ENCODE results near the gene SBK1. TPM values are rescaled to one million over a fixed set of nuclear protein-coding genes. Genes with fewer than 3 reads are reported as not detected.

SBK1 gene
- total and polyA plus RNA-seq, 2 donors: 2.0 to 5.2 TPM

DNA sequence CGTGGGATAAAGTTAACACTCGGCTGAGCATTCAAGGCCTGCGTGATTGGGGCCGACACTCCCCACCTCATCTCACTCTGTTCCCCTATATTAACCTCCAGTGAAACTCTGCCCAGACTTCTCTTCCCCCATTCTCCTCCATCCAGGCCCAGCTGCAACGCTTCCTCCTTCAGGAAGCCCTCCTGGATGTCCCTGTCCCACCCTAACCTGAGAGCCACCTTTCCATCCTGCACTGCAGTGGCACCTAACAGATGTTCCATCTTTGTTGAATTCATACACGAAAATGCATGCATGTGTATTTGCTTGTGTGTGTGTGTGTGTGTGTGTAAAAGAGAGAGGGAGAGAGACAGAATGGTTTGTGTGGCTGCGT lies 32.6 kb upstream of the SBK1 start:
- 83% methylated on average over 7 of the region's 7 CpGs for WGBS
- DNase-seq (ENCODE audit: low read depth in 6 of 9, low spot score in 9 of 9): no peak
- H3K9me3 ChIP-seq (ENCODE audit: control insufficient read depth in 2 of 2, insufficient read depth in 1 of 2, low read length in 1 of 2): no peaks in the 10 kb centered on the region
- H3K4me3 ChIP-seq (ENCODE audit: low read length in 2 of 2): no peak overlapping the region
- H3K36me3 ChIP-seq (ENCODE audit: control insufficient read depth in 2 of 2, insufficient read depth in 2 of 2, low read length in 1 of 2): no peaks in the 10 kb centered on the region
- peaks cover 0 to 63% of the 10 kb centered on the region in 2 donors for H3K27me3 ChIP-seq (ENCODE audit: control insufficient read depth in 2 of 2, insufficient read depth in 1 of 2, low read length in 1 of 2)
- H3K4me1 ChIP-seq (ENCODE audit: control insufficient read depth in 2 of 2, insufficient read depth in 2 of 2, low read length in 2 of 2): no peaks in the 10 kb centered on the region
- H3K27ac ChIP-seq (ENCODE audit: low read depth in 1 of 2, low read length in 1 of 2): no peak overlapping the region

DNA sequence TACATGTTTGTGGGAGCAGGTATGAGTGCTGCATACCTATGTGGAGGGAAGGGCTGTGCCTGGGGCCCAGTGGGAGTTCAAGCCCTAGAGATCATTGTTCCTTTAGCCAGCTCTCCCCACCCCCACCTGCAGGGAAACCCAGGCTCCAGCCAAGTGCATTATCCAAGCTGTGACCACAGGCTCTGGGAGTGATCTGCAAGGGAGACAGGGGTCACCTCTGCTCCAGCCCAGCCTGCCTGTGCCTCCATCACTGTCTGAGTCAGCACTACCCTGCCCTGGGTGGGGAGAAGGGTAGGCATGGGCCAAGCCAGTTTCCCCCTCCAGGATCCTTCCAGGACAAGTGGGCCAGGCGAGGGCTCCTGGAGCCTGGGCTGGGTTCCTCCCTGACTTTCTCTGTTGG lies 32.1 kb upstream of the SBK1 start:
- Histone ChIP-seq H3K4me3 (ENCODE audit: low read length in 2 of 2) (no peak overlapping the region), H3K27me3 (ENCODE audit: control insufficient read depth in 2 of 2, insufficient read depth in 1 of 2, low read length in 1 of 2) (peaks cover 0 to 67% of the 10 kb centered on the region in 2 donors), H3K27ac (ENCODE audit: low read depth in 1 of 2, low read length in 1 of 2) (no peak overlapping the region), H3K36me3 (ENCODE audit: control insufficient read depth in 2 of 2, insufficient read depth in 2 of 2, low read length in 1 of 2) (no peaks in the 10 kb centered on the region), H3K4me1 (ENCODE audit: control insufficient read depth in 2 of 2, insufficient read depth in 2 of 2, low read length in 2 of 2) (no peaks in the 10 kb centered on the region), H3K9me3 (ENCODE audit: control insufficient read depth in 2 of 2, insufficient read depth in 1 of 2, low read length in 1 of 2) (no peaks in the 10 kb centered on the region)
- no peak for DNase-seq (ENCODE audit: low read depth in 6 of 9, low spot score in 9 of 9)
- WGBS: 96% methylated on average over 1 of the region's 1 CpG

DNA sequence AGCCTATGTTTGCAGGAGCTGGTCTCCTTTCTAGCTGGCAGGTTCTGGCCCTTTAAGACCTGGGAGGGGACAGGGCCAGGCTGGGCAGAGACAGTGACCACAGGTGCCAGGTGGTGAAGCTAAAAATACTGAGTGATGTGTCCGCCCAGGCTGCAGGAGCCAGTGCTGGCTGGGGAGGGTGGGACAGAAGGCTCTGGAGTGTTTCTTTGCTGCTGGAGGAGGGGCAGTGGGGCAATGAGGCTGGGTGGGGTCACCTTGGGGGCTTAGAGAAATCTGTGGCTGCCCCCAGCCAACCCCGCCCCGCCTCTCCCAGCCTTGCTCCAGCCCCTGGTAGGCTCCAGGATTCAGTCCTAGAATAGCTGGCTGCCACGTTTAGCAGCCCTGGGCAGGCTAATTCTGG lies 30.4 kb upstream of the SBK1 start:
- Histone ChIP-seq H3K27me3 (ENCODE audit: control insufficient read depth in 2 of 2, insufficient read depth in 1 of 2, low read length in 1 of 2) (peaks cover 0 to 68% of the 10 kb centered on the region in 2 donors), H3K4me3 (ENCODE audit: low read length in 2 of 2) (no peak overlapping the region), H3K36me3 (ENCODE audit: control insufficient read depth in 2 of 2, insufficient read depth in 2 of 2, low read length in 1 of 2) (no peaks in the 10 kb centered on the region), H3K27ac (ENCODE audit: low read depth in 1 of 2, low read length in 1 of 2) (no peak overlapping the region), H3K9me3 (ENCODE audit: control insufficient read depth in 2 of 2, insufficient read depth in 1 of 2, low read length in 1 of 2) (no peaks in the 10 kb centered on the region), H3K4me1 (ENCODE audit: control insufficient read depth in 2 of 2, insufficient read depth in 2 of 2, low read length in 2 of 2) (no peaks in the 10 kb centered on the region)
- 75% methylated on average over 4 of the region's 4 CpGs for WGBS
- no peak for DNase-seq (ENCODE audit: low read depth in 6 of 9, low spot score in 9 of 9)

DNA sequence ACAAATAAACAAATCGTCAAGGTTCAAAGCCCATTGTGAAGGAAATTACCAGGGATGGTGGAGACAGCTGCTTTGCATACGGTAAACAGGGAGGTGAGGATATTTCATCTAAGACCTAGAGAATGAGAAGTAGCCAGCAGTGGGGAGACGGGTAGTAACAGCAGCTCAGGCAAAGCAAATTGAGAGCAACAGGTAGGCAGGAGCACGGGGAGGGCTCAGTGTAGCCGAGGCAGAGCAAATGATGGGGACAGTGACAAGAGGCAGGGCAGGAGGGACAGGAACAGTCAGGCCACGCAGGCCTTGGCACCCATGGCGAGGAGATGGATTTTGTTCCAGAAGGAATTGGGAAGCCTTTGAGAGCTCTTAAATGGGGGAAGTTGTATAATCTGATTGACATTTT lies 29.0 kb upstream of the SBK1 start:
- no peaks in the 10 kb centered on the region for H3K9me3 ChIP-seq (ENCODE audit: control insufficient read depth in 2 of 2, insufficient read depth in 1 of 2, low read length in 1 of 2)
- H3K36me3 ChIP-seq (ENCODE audit: control insufficient read depth in 2 of 2, insufficient read depth in 2 of 2, low read length in 1 of 2): no peaks in the 10 kb centered on the region
- H3K4me1 ChIP-seq (ENCODE audit: control insufficient read depth in 2 of 2, insufficient read depth in 2 of 2, low read length in 2 of 2): no peaks in the 10 kb centered on the region
- 69% methylated on average over 7 of the region's 7 CpGs for WGBS
- H3K27ac ChIP-seq (ENCODE audit: low read depth in 1 of 2, low read length in 1 of 2): no peak overlapping the region
- no peak overlapping the region for H3K4me3 ChIP-seq (ENCODE audit: low read length in 2 of 2)
- DNase-seq (ENCODE audit: low read depth in 6 of 9, low spot score in 9 of 9): no peak
- H3K27me3 ChIP-seq (ENCODE audit: control insufficient read depth in 2 of 2, insufficient read depth in 1 of 2, low read length in 1 of 2): peaks cover 0 to 59% of the 10 kb centered on the region in 2 donors

DNA sequence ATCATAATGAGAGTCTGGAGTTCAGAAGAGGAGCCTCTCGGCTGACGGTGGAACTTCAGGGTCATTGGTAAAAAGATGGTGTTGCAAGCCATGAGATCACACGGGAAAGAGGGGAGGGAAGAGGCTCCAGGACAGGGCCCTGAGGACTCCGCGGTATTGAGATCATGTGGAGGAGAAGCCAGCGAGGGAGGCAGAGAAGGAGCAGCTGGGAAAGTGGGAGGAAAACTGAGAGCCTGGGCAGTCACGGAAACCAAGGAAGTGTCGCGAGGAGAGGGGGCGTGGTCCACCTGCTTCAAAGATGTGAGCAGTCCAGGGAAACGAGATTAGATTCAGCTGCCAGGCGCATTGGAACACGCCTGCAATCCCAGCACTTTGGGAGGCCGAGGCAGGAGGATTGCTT lies 27.7 kb upstream of the SBK1 start:
- no peak overlapping the region for H3K4me3 ChIP-seq (ENCODE audit: low read length in 2 of 2)
- H3K9me3 ChIP-seq (ENCODE audit: control insufficient read depth in 2 of 2, insufficient read depth in 1 of 2, low read length in 1 of 2): no peaks in the 10 kb centered on the region
- H3K36me3 ChIP-seq (ENCODE audit: control insufficient read depth in 2 of 2, insufficient read depth in 2 of 2, low read length in 1 of 2): no peaks in the 10 kb centered on the region
- H3K27me3 ChIP-seq (ENCODE audit: control insufficient read depth in 2 of 2, insufficient read depth in 1 of 2, low read length in 1 of 2): peaks cover 0 to 45% of the 10 kb centered on the region in 2 donors
- DNase-seq (ENCODE audit: low read depth in 6 of 9, low spot score in 9 of 9): no peak
- no peak overlapping the region for H3K27ac ChIP-seq (ENCODE audit: low read depth in 1 of 2, low read length in 1 of 2)
- no peaks in the 10 kb centered on the region for H3K4me1 ChIP-seq (ENCODE audit: control insufficient read depth in 2 of 2, insufficient read depth in 2 of 2, low read length in 2 of 2)
- WGBS: 75% methylated on average over 14 of the region's 14 CpGs

DNA sequence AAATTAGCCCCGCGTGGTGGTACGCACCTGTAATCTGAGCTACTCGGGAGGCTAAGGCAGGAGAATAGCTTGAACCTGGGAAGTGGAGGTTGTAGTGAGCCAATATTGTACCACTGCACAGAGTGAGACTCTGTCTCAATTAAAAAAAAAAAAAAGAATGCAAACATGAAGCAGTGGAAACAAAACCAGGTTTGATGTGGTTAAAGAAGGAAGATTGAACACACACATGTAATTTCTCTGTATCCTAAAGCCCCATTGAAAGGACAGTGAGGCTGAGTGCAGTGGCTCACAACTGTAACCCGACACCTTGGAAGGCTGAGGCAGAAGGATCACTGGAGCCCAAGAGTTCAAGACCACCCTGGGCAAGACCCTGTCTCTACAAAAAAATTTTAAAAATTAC lies 26.5 kb upstream of the SBK1 start:
- Histone ChIP-seq H3K4me3 (ENCODE audit: low read length in 2 of 2) (no peak overlapping the region), H3K27ac (ENCODE audit: low read depth in 1 of 2, low read length in 1 of 2) (no peak overlapping the region), H3K9me3 (ENCODE audit: control insufficient read depth in 2 of 2, insufficient read depth in 1 of 2, low read length in 1 of 2) (no peaks in the 10 kb centered on the region), H3K4me1 (ENCODE audit: control insufficient read depth in 2 of 2, insufficient read depth in 2 of 2, low read length in 2 of 2) (no peaks in the 10 kb centered on the region), H3K36me3 (ENCODE audit: control insufficient read depth in 2 of 2, insufficient read depth in 2 of 2, low read length in 1 of 2) (no peaks in the 10 kb centered on the region), H3K27me3 (ENCODE audit: control insufficient read depth in 2 of 2, insufficient read depth in 1 of 2, low read length in 1 of 2) (peaks cover 0 to 34% of the 10 kb centered on the region in 2 donors)
- DNase-seq (ENCODE audit: low read depth in 6 of 9, low spot score in 9 of 9): no peak
- WGBS: 95% methylated on average over 5 of the region's 5 CpGs

DNA sequence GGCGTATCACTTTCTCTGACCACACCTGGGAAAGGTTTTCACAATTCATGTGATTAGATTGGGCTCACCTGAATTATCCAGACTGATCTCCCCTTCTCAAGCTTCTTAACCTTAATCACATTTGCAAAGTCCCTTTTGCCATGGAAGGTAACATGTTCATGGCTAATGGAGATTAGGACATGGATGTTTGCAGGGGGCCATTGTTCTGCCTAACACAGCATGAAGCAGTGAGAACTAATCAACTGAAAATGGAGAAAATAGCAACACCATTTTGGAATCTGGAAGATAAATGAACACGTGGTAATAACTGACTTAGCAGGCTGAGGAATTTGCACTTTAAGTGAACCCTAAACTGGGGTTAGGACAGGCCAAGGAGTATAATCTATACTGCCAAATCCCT lies 25.0 kb upstream of the SBK1 start:
- no peak for DNase-seq (ENCODE audit: low read depth in 6 of 9, low spot score in 9 of 9)
- Histone ChIP-seq H3K27me3 (ENCODE audit: control insufficient read depth in 2 of 2, insufficient read depth in 1 of 2, low read length in 1 of 2) (peaks cover 0 to 25% of the 10 kb centered on the region in 2 donors), H3K9me3 (ENCODE audit: control insufficient read depth in 2 of 2, insufficient read depth in 1 of 2, low read length in 1 of 2) (no peaks in the 10 kb centered on the region), H3K4me3 (ENCODE audit: low read length in 2 of 2) (no peak overlapping the region), H3K4me1 (ENCODE audit: control insufficient read depth in 2 of 2, insufficient read depth in 2 of 2, low read length in 2 of 2) (no peaks in the 10 kb centered on the region), H3K27ac (ENCODE audit: low read depth in 1 of 2, low read length in 1 of 2) (no peak overlapping the region), H3K36me3 (ENCODE audit: control insufficient read depth in 2 of 2, insufficient read depth in 2 of 2, low read length in 1 of 2) (no peaks in the 10 kb centered on the region)
- WGBS: 91% methylated on average over 2 of the region's 2 CpGs

DNA sequence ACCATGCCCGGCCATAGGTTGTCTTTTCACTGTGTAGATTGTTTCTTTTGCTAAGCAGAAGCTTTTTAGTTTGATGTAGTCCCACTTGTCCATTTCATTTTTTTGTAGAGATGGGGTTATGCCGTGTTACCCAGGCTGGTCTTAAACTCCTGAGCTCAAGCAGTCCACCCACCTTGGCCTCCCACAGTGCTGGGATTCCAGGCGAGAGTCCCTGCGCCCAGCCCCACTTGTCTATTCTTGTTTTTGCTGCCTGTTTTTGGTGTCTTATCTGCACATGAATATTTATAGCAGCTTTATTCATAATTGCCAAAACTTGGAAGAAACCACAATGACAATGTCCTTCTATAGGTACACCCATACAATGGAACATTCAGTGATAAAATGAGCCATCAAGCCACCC lies 18.8 kb upstream of the SBK1 start:
- WGBS: 91% methylated on average over 4 of the region's 4 CpGs
- no peak for DNase-seq (ENCODE audit: low read depth in 6 of 9, low spot score in 9 of 9)

DNA sequence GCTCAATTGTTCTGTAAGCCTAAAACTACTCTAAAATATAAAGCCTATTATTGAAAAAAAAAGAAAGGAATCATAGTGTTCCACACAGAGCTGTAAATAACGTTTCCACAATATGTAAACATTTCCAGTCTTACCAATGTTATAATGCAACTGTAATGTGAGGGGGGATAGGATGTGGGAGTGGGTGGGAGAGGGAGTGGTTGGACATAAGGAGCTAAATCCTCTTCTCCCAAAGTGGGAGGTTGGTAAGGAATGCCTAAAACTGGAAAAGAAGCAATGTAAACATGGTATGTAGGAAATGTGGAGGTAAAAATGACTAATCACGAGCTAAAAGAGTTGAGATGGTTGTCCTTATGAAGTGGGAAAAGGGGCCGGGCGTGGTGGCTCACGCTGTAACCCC lies 17.6 kb upstream of the SBK1 start:
- DNase-seq (ENCODE audit: low read depth in 6 of 9, low spot score in 9 of 9): no peak
- 92% methylated on average over 5 of the region's 5 CpGs for WGBS
- H3K4me3 ChIP-seq (ENCODE audit: low read length in 2 of 2): no peak overlapping the region
- H3K27me3 ChIP-seq (ENCODE audit: control insufficient read depth in 2 of 2, insufficient read depth in 1 of 2, low read length in 1 of 2): peaks cover 3 to 25% of the 10 kb centered on the region in 2 donors
- peaks cover 6 to 18% of the 10 kb centered on the region in 2 donors for H3K4me1 ChIP-seq (ENCODE audit: control insufficient read depth in 2 of 2, insufficient read depth in 2 of 2, low read length in 2 of 2)
- H3K36me3 ChIP-seq (ENCODE audit: control insufficient read depth in 2 of 2, insufficient read depth in 2 of 2, low read length in 1 of 2): no peaks in the 10 kb centered on the region
- H3K9me3 ChIP-seq (ENCODE audit: control insufficient read depth in 2 of 2, insufficient read depth in 1 of 2, low read length in 1 of 2): no peaks in the 10 kb centered on the region
- H3K27ac ChIP-seq (ENCODE audit: low read depth in 1 of 2, low read length in 1 of 2): no peak overlapping the region

More for the DNA sequence above, 18.8 kb upstream of the SBK1 start:
- no peak overlapping the region for H3K27ac ChIP-seq (ENCODE audit: low read depth in 1 of 2, low read length in 1 of 2)
- peaks cover 6 to 13% of the 10 kb centered on the region in 2 donors for H3K4me1 ChIP-seq (ENCODE audit: control insufficient read depth in 2 of 2, insufficient read depth in 2 of 2, low read length in 2 of 2)
- H3K27me3 ChIP-seq (ENCODE audit: control insufficient read depth in 2 of 2, insufficient read depth in 1 of 2, low read length in 1 of 2): peaks cover 3 to 25% of the 10 kb centered on the region in 2 donors
- no peaks in the 10 kb centered on the region for H3K9me3 ChIP-seq (ENCODE audit: control insufficient read depth in 2 of 2, insufficient read depth in 1 of 2, low read length in 1 of 2)
- H3K36me3 ChIP-seq (ENCODE audit: control insufficient read depth in 2 of 2, insufficient read depth in 2 of 2, low read length in 1 of 2): no peaks in the 10 kb centered on the region
- no peak overlapping the region for H3K4me3 ChIP-seq (ENCODE audit: low read length in 2 of 2)

DNA sequence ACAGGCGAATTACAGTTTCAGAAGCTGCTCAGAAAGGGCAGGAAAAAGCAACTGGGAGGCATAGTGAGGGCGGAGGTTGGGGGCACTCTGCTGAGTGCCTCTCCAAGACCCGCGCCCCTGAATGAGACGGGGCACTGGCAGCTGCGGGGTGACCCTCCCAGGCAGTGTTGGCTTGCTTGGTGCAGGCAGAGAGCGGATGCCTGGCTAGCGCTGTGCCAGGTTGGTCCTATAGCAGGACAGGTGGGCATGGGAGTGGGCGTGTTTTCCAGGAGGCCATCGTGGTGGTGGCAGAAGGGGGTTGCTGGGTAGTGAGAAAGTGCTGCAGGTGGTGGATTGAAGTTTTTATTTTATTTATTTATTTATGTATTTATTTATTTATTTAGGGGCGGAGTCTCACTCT lies 16.0 kb upstream of the SBK1 start:
- Histone ChIP-seq H3K27ac (ENCODE audit: low read depth in 1 of 2, low read length in 1 of 2) (no peak overlapping the region), H3K27me3 (ENCODE audit: control insufficient read depth in 2 of 2, insufficient read depth in 1 of 2, low read length in 1 of 2) (peaks cover 3 to 25% of the 10 kb centered on the region in 2 donors), H3K36me3 (ENCODE audit: control insufficient read depth in 2 of 2, insufficient read depth in 2 of 2, low read length in 1 of 2) (no peaks in the 10 kb centered on the region), H3K4me1 (ENCODE audit: control insufficient read depth in 2 of 2, insufficient read depth in 2 of 2, low read length in 2 of 2) (peaks cover 6 to 18% of the 10 kb centered on the region in 2 donors), H3K4me3 (ENCODE audit: low read length in 2 of 2) (no peak overlapping the region), H3K9me3 (ENCODE audit: control insufficient read depth in 2 of 2, insufficient read depth in 1 of 2, low read length in 1 of 2) (no peaks in the 10 kb centered on the region)
- WGBS: 88% methylated on average over 11 of the region's 11 CpGs
- no peak for DNase-seq (ENCODE audit: low read depth in 6 of 9, low spot score in 9 of 9)
